NCI-H446 (cell line): Measurements from ENCODE around the gene H2AZ1.

Experiments used
- DNase-seq, 2 experiments: peaks; one replicate each; lab custom pipeline; 2025; lab: John Stamatoyannopoulos, UW

H2AZ1 gene

DNA sequence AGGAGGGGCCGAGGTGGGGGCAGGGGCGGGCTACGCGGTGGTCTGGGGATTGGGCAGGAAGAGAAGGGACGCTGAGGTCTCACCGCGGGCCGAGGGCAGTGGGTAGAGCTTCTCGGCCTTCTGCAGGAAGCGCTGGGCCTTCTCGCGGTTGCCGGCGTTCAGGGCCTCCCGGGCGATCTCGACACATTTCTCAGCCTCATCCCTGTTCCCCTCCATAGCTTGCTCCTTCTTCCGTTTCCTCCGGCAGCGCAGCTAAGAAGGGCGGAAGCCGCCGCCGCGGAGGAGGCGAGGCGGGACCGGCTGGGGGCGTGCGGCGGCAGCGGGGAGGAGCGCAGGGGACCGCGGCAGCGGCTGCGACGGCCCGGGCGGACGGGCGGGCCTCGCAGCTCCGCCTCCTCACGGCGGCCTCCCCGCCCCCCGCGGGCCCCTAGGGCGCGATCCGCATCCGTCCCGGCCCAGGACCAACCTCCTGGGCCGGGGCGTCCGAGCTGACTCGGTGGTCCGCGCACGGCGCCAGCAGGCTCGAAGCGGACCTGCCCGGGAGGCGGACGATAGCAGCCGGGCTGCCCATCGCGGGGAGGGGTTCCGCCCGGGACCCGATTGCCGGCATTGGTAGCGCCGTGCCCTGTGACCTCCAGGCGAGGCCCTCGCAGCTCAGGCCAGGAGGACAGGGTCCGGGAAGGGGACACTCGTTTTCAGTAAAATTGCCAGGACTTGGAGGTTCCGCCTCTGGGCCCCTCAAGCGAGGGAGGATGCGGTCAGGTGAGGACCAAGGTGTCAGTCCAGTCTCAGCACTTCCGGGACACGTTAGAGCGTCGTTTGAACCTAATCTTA, 3.5 kb downstream of the H2AZ1 start, which contains the start of gene DNAJB14:
Gene DNAJB14 (minus strand): TSS at position 263 of the 834 bp plus-strand sequence. CDS start 47 bp downstream, at position 216.
- DNase-seq: peak; percentile 12 to 74

DNA sequence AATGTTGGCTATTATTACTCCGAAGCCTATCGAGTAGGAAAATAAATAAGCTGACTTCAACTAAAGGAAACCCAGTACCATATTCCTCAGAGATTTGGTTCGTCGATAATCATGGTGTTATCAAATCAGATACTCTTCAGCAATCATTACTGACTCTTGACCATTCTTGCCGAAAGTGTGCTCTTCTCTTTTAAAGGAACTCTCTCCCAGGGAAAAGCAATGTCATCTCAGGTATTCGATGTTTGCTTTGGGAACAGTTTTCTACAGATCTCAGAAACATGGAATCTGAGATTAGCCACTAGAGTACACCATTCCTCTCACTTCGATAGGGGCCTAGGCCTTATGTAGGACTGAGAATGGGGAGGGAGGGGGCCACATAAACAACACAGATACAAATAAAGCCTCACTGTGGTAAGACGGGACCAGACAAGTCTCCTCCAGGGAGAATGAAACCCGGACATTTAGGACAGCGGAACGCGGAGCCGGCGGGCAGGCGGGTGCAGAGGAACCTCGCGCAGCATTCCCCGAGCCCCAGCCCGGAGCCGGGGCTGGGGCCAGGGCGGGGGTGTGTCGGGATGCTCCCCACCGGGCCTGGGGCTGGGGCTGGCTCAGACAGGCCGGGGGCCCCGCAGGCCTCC, 4.2 kb downstream of the H2AZ1 start:
- peak in 1 of 2 experiments; percentile 28 for DNase-seq

DNA sequence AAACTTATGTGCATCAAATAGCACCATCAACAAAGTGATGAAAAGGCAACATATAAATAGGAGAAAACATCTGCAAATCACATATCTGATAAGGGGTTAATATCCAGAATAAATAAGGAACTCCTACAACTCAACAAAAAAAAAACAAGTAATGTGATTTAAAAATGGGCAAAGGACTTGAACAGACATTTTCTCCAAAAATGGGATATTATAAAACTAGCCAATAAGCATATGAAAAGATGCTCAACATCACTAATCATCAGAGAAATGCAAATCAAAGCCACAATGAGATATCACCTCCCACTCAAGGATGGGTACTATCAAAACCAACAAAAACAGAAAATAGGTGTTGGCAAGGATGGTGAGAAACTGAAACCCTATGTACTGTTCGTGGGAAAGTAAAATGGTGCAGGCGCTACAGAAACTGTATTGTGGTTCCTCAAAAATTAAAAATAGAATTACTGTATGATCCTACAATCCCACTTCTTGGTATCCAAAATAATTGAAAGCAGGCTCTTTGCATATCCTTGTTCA, 6.1 kb downstream of the H2AZ1 start:
- no peak for DNase-seq

DNA sequence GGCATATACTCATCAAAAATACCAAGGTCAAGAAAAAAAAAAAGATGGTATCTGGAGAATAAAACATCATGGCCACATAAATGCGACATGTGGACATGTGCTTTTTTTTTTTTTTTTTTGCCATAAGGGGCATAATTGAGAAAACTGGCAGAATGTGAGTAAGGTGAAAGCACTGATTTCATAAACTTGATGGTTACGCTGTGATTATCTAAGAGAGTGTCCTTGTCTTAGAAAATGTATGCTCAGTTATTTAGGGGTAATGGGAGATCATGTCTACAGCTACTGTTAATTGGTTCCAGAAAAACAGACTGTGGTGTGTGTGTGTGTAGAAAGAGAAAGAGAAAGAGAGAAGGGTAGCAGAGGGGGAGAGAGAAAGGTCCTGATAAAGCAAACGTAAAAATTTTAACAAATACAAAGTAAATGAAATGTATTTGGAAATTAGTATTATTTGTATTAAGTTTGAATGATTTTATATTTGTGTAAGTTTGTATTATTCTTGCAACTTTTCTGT, 11.8 kb downstream of the H2AZ1 start:
- no peak for DNase-seq

DNA sequence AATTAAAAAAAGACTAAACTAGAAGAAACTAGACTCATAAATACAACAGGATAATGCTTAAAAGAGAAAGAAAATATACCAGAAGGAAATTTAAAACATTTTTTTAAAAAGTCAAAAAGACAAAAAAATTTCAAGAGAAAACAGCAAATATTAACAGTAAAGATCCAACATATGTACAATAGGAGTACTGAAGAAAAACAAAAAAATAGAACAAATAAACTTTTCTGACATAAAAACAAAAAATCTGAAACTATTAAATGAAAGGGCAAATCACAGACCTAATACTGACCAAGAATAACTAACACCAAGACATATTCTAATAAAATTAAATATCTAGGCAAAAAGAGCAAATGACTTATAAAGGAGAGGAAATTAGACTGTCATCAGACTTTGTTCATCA, 15.2 kb downstream of the H2AZ1 start:
- no peak for DNase-seq

DNA sequence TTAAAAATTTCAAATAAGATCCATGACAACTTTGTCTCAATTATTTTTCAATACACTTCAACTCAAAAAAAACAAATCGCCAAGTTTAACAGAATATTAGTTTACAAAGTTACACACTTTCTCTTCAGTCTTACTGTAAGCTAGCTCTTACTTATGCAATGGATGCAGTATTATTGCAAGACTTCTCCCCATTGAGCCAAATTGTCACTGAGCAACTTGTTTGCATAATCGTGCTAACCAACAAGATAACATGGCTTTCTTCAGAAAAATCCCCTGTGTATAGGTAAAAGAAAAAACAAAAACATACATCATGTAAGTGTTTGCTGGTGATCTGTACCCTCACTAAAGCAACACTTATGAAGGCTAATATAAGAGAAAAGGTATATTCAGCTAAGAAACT, 22.5 kb downstream of the H2AZ1 start:
- DNase-seq: no peak

DNA sequence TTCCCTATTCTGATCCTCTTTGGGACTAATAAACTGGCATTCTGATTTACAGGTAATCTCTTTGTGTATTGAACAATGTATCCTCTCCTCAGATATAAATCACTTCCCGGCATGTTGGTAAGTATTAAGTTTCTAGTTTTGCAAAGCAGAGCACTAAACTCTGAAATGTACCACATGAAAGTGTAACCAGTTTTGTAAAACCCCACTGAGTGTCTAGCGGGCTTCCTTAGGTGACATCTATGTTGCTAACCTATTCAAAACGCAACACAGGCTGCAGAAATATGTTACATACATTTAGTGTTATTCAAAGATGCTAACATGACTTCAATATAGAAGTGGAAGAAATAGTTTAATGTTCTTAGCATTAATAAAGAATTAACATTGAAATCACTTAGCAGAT, 28.9 kb downstream of the H2AZ1 start:
- no peak for DNase-seq

DNA sequence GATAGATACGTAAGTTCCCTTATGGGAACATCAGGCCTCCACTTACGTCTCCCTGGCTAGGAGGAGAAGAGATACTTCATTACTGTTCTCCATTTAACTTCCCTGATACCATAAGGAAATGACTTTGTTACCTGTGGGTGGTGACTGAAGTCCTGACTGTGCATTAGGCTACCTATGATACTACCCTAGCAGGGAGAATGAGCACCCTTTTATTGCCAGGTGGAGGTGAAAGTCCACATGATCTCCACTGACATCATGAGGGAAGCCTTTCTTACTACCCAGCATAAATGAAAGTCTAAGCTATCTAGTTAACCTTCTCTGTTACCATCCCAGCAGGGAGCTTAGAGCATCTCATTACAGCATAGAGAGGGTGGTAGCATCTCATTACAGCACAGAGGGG, 31.4 kb downstream of the H2AZ1 start:
- no peak for DNase-seq

DNA sequence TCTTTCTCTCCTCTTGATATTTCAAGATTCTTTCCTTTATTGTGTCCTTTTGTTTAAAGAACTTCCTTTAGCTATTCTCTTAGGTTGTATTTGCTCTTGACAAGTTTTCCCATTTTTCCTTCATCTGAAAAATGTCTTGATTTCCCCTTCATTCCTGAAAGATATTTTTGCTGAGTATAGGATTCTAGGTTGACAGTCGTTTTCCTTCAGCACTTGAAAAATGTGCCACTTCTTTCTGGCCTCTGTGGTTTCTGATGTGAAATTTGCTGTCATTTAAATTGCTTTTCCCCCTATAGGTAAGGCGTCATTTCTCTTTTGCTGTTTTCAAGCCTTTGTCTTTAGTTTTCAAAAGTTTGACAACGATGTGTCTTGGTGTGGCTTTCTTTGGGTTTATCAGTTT, 32.5 kb downstream of the H2AZ1 start:
- no peak for DNase-seq

DNA sequence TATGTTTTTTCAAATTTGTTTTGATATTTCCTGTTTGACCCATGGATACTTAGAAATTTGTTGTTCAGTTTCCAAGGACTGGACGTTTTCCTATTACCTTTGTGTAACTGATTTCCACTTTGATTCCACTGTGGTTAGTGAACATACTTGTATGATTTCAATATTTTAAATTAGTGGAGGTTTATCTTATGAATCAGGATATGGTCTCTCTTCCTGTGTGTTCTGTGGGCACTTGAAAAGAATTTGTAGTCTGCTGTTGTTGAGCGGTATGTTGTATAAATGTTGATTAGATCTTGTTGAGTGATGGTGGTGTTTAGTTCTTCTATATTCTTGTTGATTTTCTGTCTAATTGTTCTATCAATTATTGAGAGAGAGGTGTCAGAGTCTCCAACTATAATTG, 34.6 kb downstream of the H2AZ1 start:
- DNase-seq: no peak
